H9 (cell line): ENCODE results near the gene PNMA6E. TPM values are rescaled to one million over a fixed set of nuclear protein-coding genes. Genes with fewer than 3 reads are reported as not detected.

ENCODE experiments used
- DNase-seq: peaks from one replicate; pipeline ENCODE4 v3.0.0-alpha.2; 2017
- H2AFZ ChIP-seq: one replicate; pipeline ENCODE4 v1.6.1; 2013; ENCODE audit warnings: mild to moderate bottlenecking, low read length, control low read depth, moderate library complexity
- H2AK5ac ChIP-seq: 2 replicates; pipeline ENCODE4 v1.6.1; 2013; ENCODE audit warnings: low read length, control low read depth, mixed read lengths; ENCODE audit not compliant: insufficient read length
- H2BK120ac ChIP-seq: one replicate; pipeline ENCODE4 v1.6.1; 2013; ENCODE audit warnings: low read depth, mild to moderate bottlenecking, low read length, control low read depth, inconsistent platforms; ENCODE audit not compliant: poor library complexity, severe bottlenecking
- H2BK12ac ChIP-seq: 2 replicates; pipeline ENCODE4 v1.6.1; 2013; ENCODE audit warnings: low read length, control low read depth, mixed read lengths, low read depth; ENCODE audit not compliant: insufficient read length
- H2BK15ac ChIP-seq: 2 replicates; pipeline ENCODE4 v1.6.1; 2013; ENCODE audit warnings: low read depth, low read length, control low read depth
- H2BK20ac ChIP-seq: one replicate; pipeline ENCODE4 v1.6.1; 2013; ENCODE audit warnings: low read depth, mild to moderate bottlenecking, low read length, control low read depth, inconsistent platforms; ENCODE audit not compliant: poor library complexity, severe bottlenecking
- H2BK5ac ChIP-seq: 2 replicates; pipeline ENCODE4 v1.6.1; 2013; ENCODE audit warnings: low read length, control low read depth, mixed read lengths; ENCODE audit not compliant: insufficient read length
- H3K14ac ChIP-seq: 2 replicates; pipeline ENCODE4 v1.6.1; 2013; ENCODE audit warnings: low read length, control low read depth; ENCODE audit not compliant: insufficient read depth
- H3K18ac ChIP-seq: 2 replicates; pipeline ENCODE4 v1.6.1; 2013; ENCODE audit warnings: low read depth, mild to moderate bottlenecking, mixed read lengths, low read length, control low read depth; ENCODE audit not compliant: insufficient read length
- H3K23ac ChIP-seq: 2 replicates; pipeline ENCODE4 v1.6.1; 2013; ENCODE audit warnings: low read length, control low read depth, mixed read lengths, low read depth; ENCODE audit not compliant: insufficient read length
- H3K23me2 ChIP-seq: 2 replicates; pipeline ENCODE4 v1.6.1; 2013; ENCODE audit warnings: low read depth, mild to moderate bottlenecking, mixed read lengths, low read length, control low read depth; ENCODE audit not compliant: insufficient read length, poor library complexity, severe bottlenecking
- H3K27ac ChIP-seq: 2 replicates; pipeline ENCODE4 v1.5.1; 2013; ENCODE audit warnings: low read length, control low read depth, mixed read lengths, low read depth; ENCODE audit not compliant: insufficient read length
- H3K27me3 ChIP-seq: 2 replicates; pipeline ENCODE4 v1.6.1; 2013; ENCODE audit warnings: low read length, control low read depth, inconsistent platforms; ENCODE audit not compliant: insufficient read depth
- H3K4ac ChIP-seq: 2 replicates; pipeline ENCODE4 v1.6.1; 2013; ENCODE audit warnings: low read depth, mild to moderate bottlenecking, control low read depth, inconsistent platforms, low read length, moderate library complexity
- H3K4me1 ChIP-seq: 2 replicates; pipeline ENCODE4 v1.6.1; 2013; ENCODE audit warnings: low read length, control low read depth, inconsistent platforms; ENCODE audit not compliant: insufficient read depth
- H3K4me2 ChIP-seq: 2 replicates; pipeline ENCODE4 v1.6.1; 2013; ENCODE audit warnings: low read length, control low read depth, mixed read lengths; ENCODE audit not compliant: insufficient read length, insufficient read depth
- H3K56ac ChIP-seq: 2 replicates; pipeline ENCODE4 v1.6.1; 2013; ENCODE audit warnings: low read depth, mild to moderate bottlenecking, mixed read lengths, low read length, control low read depth; ENCODE audit not compliant: insufficient read length
- H3K79me1 ChIP-seq: 2 replicates; pipeline ENCODE4 v1.6.1; 2013; ENCODE audit warnings: low read depth, mild to moderate bottlenecking, moderate library complexity, low read length, control low read depth, inconsistent platforms; ENCODE audit not compliant: insufficient read depth, poor library complexity, severe bottlenecking
- H3K79me2 ChIP-seq: 2 replicates; pipeline ENCODE4 v1.6.1; 2013; ENCODE audit warnings: low read length, control low read depth, inconsistent platforms; ENCODE audit not compliant: insufficient read depth
- H3K9ac ChIP-seq: 2 replicates; pipeline ENCODE4 v1.6.1; 2013; ENCODE audit warnings: low read length, control low read depth, mixed read lengths; ENCODE audit not compliant: insufficient read length; ENCODE audit errors: extremely low read depth
- H3K9me3 ChIP-seq: one replicate; pipeline ENCODE4 v1.6.1; 2013; ENCODE audit warnings: low read depth, low read length, inconsistent platforms; ENCODE audit not compliant: control insufficient read depth
- H3T11ph ChIP-seq: one replicate; pipeline ENCODE4 v1.6.1; 2013; ENCODE audit warnings: mild to moderate bottlenecking, low read length, control low read depth, inconsistent platforms
- H4K20me1 ChIP-seq: one replicate; pipeline ENCODE4 v1.6.1; 2013; ENCODE audit not compliant: control insufficient read depth, insufficient read length, insufficient read depth
- H4K5ac ChIP-seq: 2 replicates; pipeline ENCODE4 v1.6.1; 2013; ENCODE audit warnings: low read depth, mild to moderate bottlenecking, mixed read lengths, low read length, control low read depth; ENCODE audit not compliant: insufficient read length
- H4K8ac ChIP-seq: replicated peaks from 2 replicates; pipeline ENCODE4 v1.6.1; 2013; ENCODE audit warnings: low read length, control low read depth, mixed read lengths, low read depth; ENCODE audit not compliant: insufficient read length
- H4K91ac ChIP-seq: 2 replicates; pipeline ENCODE4 v1.6.1; 2013; ENCODE audit warnings: low read depth, mild to moderate bottlenecking, moderate library complexity, mixed read lengths, low read length, control low read depth; ENCODE audit not compliant: insufficient read length
- H3K27ac Mint-ChIP-seq, 3 experiments: 2 replicates in 2 of 3; 3 replicates in 1 of 3; pipeline ENCODE4 v1.8.0; 2020 to 2021; ENCODE audit warnings: mixed read lengths in 3 of 3, mild to moderate bottlenecking in 1 of 3, moderate library complexity in 1 of 3
- H3K27me3 Mint-ChIP-seq: 2 replicates; pipeline ENCODE4 v1.8.0; 2021; ENCODE audit warnings: low read depth, mild to moderate bottlenecking, moderate library complexity, mixed read lengths
- H3K36me3 Mint-ChIP-seq, 3 experiments: 2 replicates in 2 of 3; 3 replicates in 1 of 3; pipeline ENCODE4 v1.8.0; 2020 to 2021; ENCODE audit warnings: low read depth in 3 of 3, mixed read lengths in 3 of 3; ENCODE audit not compliant: insufficient read depth in 1 of 3
- H3K4me1 Mint-ChIP-seq, 2 experiments: 2 replicates each; pipeline ENCODE4 v1.8.0; 2020; ENCODE audit warnings: mixed read lengths in 2 of 2
- H3K4me3 Mint-ChIP-seq, 2 experiments: 2 replicates in 1 of 2; 3 replicates in 1 of 2; pipeline ENCODE4 v1.8.0; 2020 to 2021; ENCODE audit warnings: mild to moderate bottlenecking in 2 of 2, mixed read lengths in 2 of 2, moderate library complexity in 1 of 2
- H3K9me3 Mint-ChIP-seq, 2 experiments: 2 replicates in 1 of 2; 3 replicates in 1 of 2; pipeline ENCODE4 v1.8.0; 2020; ENCODE audit warnings: mild to moderate bottlenecking in 2 of 2, mixed read lengths in 2 of 2, moderate library complexity in 1 of 2
- whole genome bisulfite sequencing: extraction: QIAGEN DNeasy Blood & Tissue Kit; methylation state at CpG from one replicate; pipeline ENCODE4 v1.1.7; 2013; ENCODE audit warnings: missing lambda C conversion rate, low lambda C conversion rate, mixed read lengths; ENCODE audit not compliant: insufficient read length; ENCODE audit errors: extremely low coverage; 5-methylcytosine and 5-hydroxymethylcytosine counted together
- total RNA-seq: library from RNA; stranded (reverse); gene quantifications from 2 replicates; pipeline ENCODE4 v1.2.1, GENCODE V29; 2021
- TF ChIP-seq, protein P1 (sequence below): fragments of 200-600 bp; sonication (generic); conservative IDR thresholded peaks from 3 replicates; pipeline ENCODE4 v1.8.0; 2021; ENCODE audit warnings: antibody characterized with exemption, mild to moderate bottlenecking

PNMA6E gene
- total RNA-seq, 1 experiment from 2014 or later = not detected

DNA sequence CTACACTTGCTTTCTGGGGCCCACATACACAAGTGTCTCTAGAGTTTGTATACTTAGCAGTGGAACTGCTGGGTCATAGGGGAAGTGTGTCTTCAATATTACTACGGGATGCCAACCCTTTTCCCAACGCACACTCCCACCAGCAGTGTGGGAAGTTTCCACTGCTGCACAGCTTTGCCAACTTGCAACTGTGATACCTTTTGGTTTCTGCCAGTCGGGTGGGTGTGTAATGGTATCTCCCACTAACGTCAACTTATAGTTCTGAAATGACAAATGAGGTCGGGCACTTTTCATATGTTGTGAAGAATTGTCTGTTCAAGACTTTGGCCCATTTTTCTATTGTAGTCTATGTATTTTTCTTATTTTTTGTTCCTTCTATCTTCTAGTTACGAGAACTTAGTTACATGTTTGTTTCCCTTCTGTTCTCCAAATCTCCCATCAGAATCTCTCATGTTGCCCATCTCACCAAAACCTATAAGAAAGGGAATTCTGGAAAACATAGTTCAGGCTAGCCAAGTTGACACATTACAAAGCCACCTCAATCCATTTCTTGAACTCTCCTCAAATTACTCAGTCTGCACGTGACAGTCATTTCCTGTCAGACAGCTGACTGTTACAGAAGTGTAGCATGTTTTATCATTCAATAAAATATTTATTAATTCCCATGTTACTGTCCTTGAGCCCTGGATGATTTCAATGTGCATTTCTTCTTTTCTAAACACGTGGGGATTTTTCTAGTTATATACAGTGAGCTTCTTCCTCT lies 30.7 kb downstream of the PNMA6E start:
- Mint-ChIP-seq H3K36me3 (peaks cover 0 to 3% (median 0%) of the 10 kb centered on the region in 3 experiments; a peak in 2 of 7 replicates), H3K4me3 (no peak overlapping the region), H3K4me1 (peaks cover 0 to 4% of the 10 kb centered on the region in 2 experiments; a peak in 1 of 4 replicates), H3K9me3 (peaks cover 68 to 84% of the 10 kb centered on the region in 2 experiments), H3K27me3 (peaks cover 4% of the 10 kb centered on the region), H3K27ac (no peak overlapping the region)
- H2BK20ac ChIP-seq = no peak overlapping the region
- H2BK120ac ChIP-seq = no peak overlapping the region
- H4K20me1 ChIP-seq = no peaks in the 10 kb centered on the region
- no peaks in the 10 kb centered on the region for H3K79me1 ChIP-seq
- H3K4me2 ChIP-seq = no peak overlapping the region
- no peak overlapping the region for H2AK5ac ChIP-seq
- no peak overlapping the region for H3T11ph ChIP-seq
- H3K27ac ChIP-seq = no peak overlapping the region
- H3K14ac ChIP-seq = no peak overlapping the region
- TF ChIP-seq, protein P1, sequence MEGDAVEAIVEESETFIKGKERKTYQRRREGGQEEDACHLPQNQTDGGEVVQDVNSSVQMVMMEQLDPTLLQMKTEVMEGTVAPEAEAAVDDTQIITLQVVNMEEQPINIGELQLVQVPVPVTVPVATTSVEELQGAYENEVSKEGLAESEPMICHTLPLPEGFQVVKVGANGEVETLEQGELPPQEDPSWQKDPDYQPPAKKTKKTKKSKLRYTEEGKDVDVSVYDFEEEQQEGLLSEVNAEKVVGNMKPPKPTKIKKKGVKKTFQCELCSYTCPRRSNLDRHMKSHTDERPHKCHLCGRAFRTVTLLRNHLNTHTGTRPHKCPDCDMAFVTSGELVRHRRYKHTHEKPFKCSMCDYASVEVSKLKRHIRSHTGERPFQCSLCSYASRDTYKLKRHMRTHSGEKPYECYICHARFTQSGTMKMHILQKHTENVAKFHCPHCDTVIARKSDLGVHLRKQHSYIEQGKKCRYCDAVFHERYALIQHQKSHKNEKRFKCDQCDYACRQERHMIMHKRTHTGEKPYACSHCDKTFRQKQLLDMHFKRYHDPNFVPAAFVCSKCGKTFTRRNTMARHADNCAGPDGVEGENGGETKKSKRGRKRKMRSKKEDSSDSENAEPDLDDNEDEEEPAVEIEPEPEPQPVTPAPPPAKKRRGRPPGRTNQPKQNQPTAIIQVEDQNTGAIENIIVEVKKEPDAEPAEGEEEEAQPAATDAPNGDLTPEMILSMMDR = no peak
- peaks cover 29% of the 10 kb centered on the region for H3K9me3 ChIP-seq
- no peaks in the 10 kb centered on the region for H3K23me2 ChIP-seq
- no peak overlapping the region for H2BK5ac ChIP-seq
- no peak overlapping the region for H3K18ac ChIP-seq
- no peaks in the 10 kb centered on the region for H3K27me3 ChIP-seq
- no peak for DNase-seq
- no peak overlapping the region for H3K4ac ChIP-seq
- H4K5ac ChIP-seq = no peak overlapping the region
- WGBS = no CpG with 5 or more reads among the region's 8 CpGs
- no peaks in the 10 kb centered on the region for H3K79me2 ChIP-seq
- no peak overlapping the region for H3K23ac ChIP-seq
- no peak overlapping the region for H2AFZ ChIP-seq
- H2BK12ac ChIP-seq = no peak overlapping the region
- H3K9ac ChIP-seq = no peak overlapping the region
- H3K56ac ChIP-seq = no peak overlapping the region
- no peak overlapping the region for H4K8ac ChIP-seq
- no peaks in the 10 kb centered on the region for H3K4me1 ChIP-seq
- no peak overlapping the region for H4K91ac ChIP-seq
- no peak overlapping the region for H2BK15ac ChIP-seq
